ENCODE results near the gene HOXA11.

- TF ChIP-seq CTCF (IDR thresholded peaks at IDR 0.05) (no peak), POLR2A (IDR thresholded peaks at IDR 0.05) (no peak)
Observed at GRCh38 chr7:27193335-27194001, 8.4 kb upstream of the HOXA11 start.
